ENCODE results near the gene CNEP1R1.

The CNEP1R1 gene

GRCh38 chr16:49994006-49994405, 31.0 kb upstream of the CNEP1R1 start:
- DNase-seq (ENCODE audit: low read depth, low spot score) = no peak
- Histone ChIP-seq H3K4me3 (no peak overlapping the region), H3K36me3 (ENCODE audit: insufficient read depth, low read length) (no peaks in the 10 kb centered on the region), H3K9me3 (ENCODE audit: low read depth, low read length) (no peaks in the 10 kb centered on the region), H3K9ac (ENCODE audit: insufficient read length) (no peak overlapping the region), H3K27ac (no peak overlapping the region)
- TF ChIP-seq POLR2AphosphoS5 (IDR thresholded peaks at IDR 0.05; ENCODE audit: borderline replicate concordance, low read depth, low read length) = no peak

GRCh38 chr16:49995720-49996119, 29.3 kb upstream of the CNEP1R1 start:
- Histone ChIP-seq H3K4me3 (no peak overlapping the region), H3K9ac (ENCODE audit: insufficient read length) (no peak overlapping the region), H3K27ac (no peak overlapping the region), H3K36me3 (ENCODE audit: insufficient read depth, low read length) (no peaks in the 10 kb centered on the region), H3K9me3 (ENCODE audit: low read depth, low read length) (no peaks in the 10 kb centered on the region)
- DNase-seq (ENCODE audit: low read depth, low spot score) = no peak
- TF ChIP-seq EZH2 (IDR thresholded peaks at IDR 0.05) (no peak), FOXP2 (optimal IDR thresholded peaks at IDR 0.05; ENCODE audit: control extremely low read depth, extremely low read length, insufficient read depth) (no peak), POLR2AphosphoS5 (IDR thresholded peaks at IDR 0.05; ENCODE audit: borderline replicate concordance, low read depth, low read length) (no peak)

DNA sequence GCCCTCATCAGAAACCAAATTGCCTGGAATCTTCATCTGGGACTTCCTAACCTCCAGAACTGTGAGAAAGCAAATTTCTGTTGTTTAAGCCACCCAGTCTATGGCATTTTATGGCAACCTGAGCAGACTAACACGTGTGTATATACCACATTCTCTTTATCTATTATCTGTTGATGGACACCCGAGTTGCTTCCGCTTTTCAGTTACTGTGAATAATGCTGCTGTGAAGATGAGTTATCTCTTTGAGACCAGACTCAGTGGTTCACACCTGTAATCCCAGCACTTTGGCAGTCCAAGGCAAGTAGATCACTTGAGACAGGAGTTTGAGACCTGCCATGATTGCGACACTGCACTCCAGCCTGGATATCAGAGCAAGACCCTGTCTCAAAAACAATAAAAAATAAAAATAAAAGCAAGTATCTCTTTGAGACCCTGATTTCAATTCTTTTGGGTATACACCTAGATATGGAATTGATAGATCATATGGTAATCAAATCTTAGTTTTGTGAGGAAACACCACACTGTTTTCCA, 27.2 kb upstream of the CNEP1R1 start:
- no peaks in the 10 kb centered on the region for H3K36me3 ChIP-seq (ENCODE audit: insufficient read depth, low read length)
- DNase-seq (ENCODE audit: low read depth, low spot score) = no peak
- TF ChIP-seq EZH2 (IDR thresholded peaks at IDR 0.05) = no peak
- TF ChIP-seq POLR2AphosphoS5 (IDR thresholded peaks at IDR 0.05; ENCODE audit: borderline replicate concordance, low read depth, low read length) = no peak
- no peak for TF ChIP-seq FOXP2 (optimal IDR thresholded peaks at IDR 0.05; ENCODE audit: control extremely low read depth, extremely low read length, insufficient read depth)
- H3K9me3 ChIP-seq (ENCODE audit: low read depth, low read length) = no peaks in the 10 kb centered on the region
- no peak overlapping the region for H3K4me3 ChIP-seq
- H3K27ac ChIP-seq = no peak overlapping the region
- H3K9ac ChIP-seq (ENCODE audit: insufficient read length) = no peak overlapping the region

GRCh38 chr16:49998991-49999390, 26.0 kb upstream of the CNEP1R1 start:
- Histone ChIP-seq H3K4me3 (no peak overlapping the region), H3K9ac (ENCODE audit: insufficient read length) (no peak overlapping the region), H3K36me3 (ENCODE audit: insufficient read depth, low read length) (no peaks in the 10 kb centered on the region), H3K27ac (no peak overlapping the region), H3K9me3 (ENCODE audit: low read depth, low read length) (no peaks in the 10 kb centered on the region)
- TF ChIP-seq FOXP2 (optimal IDR thresholded peaks at IDR 0.05; ENCODE audit: control extremely low read depth, extremely low read length, insufficient read depth) (no peak), POLR2AphosphoS5 (IDR thresholded peaks at IDR 0.05; ENCODE audit: borderline replicate concordance, low read depth, low read length) (no peak), EZH2 (IDR thresholded peaks at IDR 0.05) (no peak)
- DNase-seq (ENCODE audit: low read depth, low spot score) = no peak

- Histone ChIP-seq H3K4me3 (no peak overlapping the region), H3K9me3 (ENCODE audit: low read depth, low read length) (no peaks in the 10 kb centered on the region), H3K36me3 (ENCODE audit: insufficient read depth, low read length) (no peaks in the 10 kb centered on the region), H3K27ac (no peak overlapping the region), H3K9ac (ENCODE audit: insufficient read length) (no peak overlapping the region)
- DNase-seq (ENCODE audit: low read depth, low spot score) = no peak
- TF ChIP-seq FOXP2 (optimal IDR thresholded peaks at IDR 0.05; ENCODE audit: control extremely low read depth, extremely low read length, insufficient read depth) = no peak
- TF ChIP-seq POLR2AphosphoS5 (IDR thresholded peaks at IDR 0.05; ENCODE audit: borderline replicate concordance, low read depth, low read length) = no peak
- no peak for TF ChIP-seq EZH2 (IDR thresholded peaks at IDR 0.05)
Measured at GRCh38 chr16:50001144-50001543, 23.9 kb upstream of the CNEP1R1 start.

DNA sequence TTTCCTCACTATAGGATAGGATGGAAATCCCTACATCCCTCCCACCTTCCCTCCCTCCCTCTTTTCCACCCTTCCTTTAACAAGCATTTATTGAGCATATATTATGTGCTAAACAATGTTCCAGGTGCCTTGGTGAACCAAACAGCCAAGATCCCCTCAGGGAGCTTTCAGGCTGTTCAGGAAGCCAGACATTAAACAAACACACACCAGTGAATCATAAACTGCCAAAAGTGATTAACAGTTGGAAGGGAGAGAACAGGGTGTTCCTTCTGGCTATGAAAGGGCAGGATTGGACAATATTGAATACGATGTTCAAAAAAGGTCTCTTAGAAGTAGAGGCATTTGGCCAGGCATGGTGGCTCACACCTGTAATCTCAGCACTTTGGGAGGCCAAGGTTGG, 22.8 kb upstream of the CNEP1R1 start:
- DNase-seq (ENCODE audit: low read depth, low spot score) = no peak
- no peaks in the 10 kb centered on the region for H3K9me3 ChIP-seq (ENCODE audit: low read depth, low read length)
- no peak overlapping the region for H3K27ac ChIP-seq
- no peak for TF ChIP-seq POLR2AphosphoS5 (IDR thresholded peaks at IDR 0.05; ENCODE audit: borderline replicate concordance, low read depth, low read length)
- no peak for TF ChIP-seq EZH2 (IDR thresholded peaks at IDR 0.05)
- TF ChIP-seq FOXP2 (optimal IDR thresholded peaks at IDR 0.05; ENCODE audit: control extremely low read depth, extremely low read length, insufficient read depth) = no peak
- no peaks in the 10 kb centered on the region for H3K36me3 ChIP-seq (ENCODE audit: insufficient read depth, low read length)
- no peak overlapping the region for H3K9ac ChIP-seq (ENCODE audit: insufficient read length)
- H3K4me3 ChIP-seq = no peak overlapping the region

DNA sequence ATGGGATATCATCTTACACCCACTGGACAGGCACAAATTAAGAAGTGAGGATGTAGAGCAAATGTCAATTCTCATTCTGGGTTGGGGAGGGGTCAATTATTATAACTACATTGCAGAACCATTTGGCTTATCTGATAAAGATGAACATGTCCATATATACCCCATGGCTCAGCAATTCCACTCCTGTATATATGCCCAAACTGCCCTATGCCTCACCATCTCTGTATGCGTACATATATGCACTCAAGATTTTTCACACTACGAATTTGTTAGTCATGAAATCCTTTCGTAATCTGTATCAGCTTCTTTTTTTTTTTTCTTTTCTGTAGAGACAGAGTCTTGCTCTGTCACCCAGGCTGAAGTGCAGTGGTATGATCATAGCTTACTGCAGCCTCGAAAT, 20.8 kb upstream of the CNEP1R1 start:
- no peak for DNase-seq (ENCODE audit: low read depth, low spot score)
- H3K4me3 ChIP-seq = no peak overlapping the region
- no peak overlapping the region for H3K27ac ChIP-seq
- no peak for TF ChIP-seq FOXP2 (optimal IDR thresholded peaks at IDR 0.05; ENCODE audit: control extremely low read depth, extremely low read length, insufficient read depth)
- no peak for TF ChIP-seq EZH2 (IDR thresholded peaks at IDR 0.05)
- TF ChIP-seq POLR2AphosphoS5 (IDR thresholded peaks at IDR 0.05; ENCODE audit: borderline replicate concordance, low read depth, low read length) = no peak
- no peak overlapping the region for H3K9ac ChIP-seq (ENCODE audit: insufficient read length)
- no peaks in the 10 kb centered on the region for H3K9me3 ChIP-seq (ENCODE audit: low read depth, low read length)
- no peaks in the 10 kb centered on the region for H3K36me3 ChIP-seq (ENCODE audit: insufficient read depth, low read length)

DNA sequence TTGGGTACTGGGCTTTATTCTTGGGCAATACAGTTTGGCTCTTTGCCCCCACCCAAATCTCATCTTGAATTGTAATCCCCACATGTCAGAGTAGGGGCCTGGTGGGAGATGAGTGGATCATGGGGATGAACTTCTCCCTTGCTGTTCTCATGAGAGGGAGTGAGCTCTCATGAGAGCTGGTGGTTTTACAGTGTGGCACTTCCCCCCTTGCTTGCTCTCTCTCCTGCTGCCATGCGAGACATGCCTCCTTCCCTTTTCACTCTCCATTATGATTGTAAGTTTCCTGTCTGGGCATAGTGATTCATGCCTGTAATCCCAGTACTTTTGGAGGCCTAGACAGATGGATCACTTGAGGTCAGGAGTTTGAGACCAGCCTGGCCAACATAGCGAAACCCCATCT, 18.1 kb upstream of the CNEP1R1 start:
- no peak for DNase-seq (ENCODE audit: low read depth, low spot score)
- TF ChIP-seq FOXP2 (optimal IDR thresholded peaks at IDR 0.05; ENCODE audit: control extremely low read depth, extremely low read length, insufficient read depth) = no peak
- TF ChIP-seq EZH2 (IDR thresholded peaks at IDR 0.05) = no peak
- TF ChIP-seq POLR2AphosphoS5 (IDR thresholded peaks at IDR 0.05; ENCODE audit: borderline replicate concordance, low read depth, low read length) = no peak
- Histone ChIP-seq H3K27ac (no peak overlapping the region), H3K9me3 (ENCODE audit: low read depth, low read length) (no peaks in the 10 kb centered on the region), H3K36me3 (ENCODE audit: insufficient read depth, low read length) (no peaks in the 10 kb centered on the region), H3K4me3 (no peak overlapping the region), H3K9ac (ENCODE audit: insufficient read length) (no peak overlapping the region)

- DNase-seq (ENCODE audit: low read depth, low spot score) = no peak
- no peak overlapping the region for H3K9ac ChIP-seq (ENCODE audit: insufficient read length)
- TF ChIP-seq FOXP2 (optimal IDR thresholded peaks at IDR 0.05; ENCODE audit: control extremely low read depth, extremely low read length, insufficient read depth) (no peak), EZH2 (IDR thresholded peaks at IDR 0.05) (no peak), POLR2AphosphoS5 (IDR thresholded peaks at IDR 0.05; ENCODE audit: borderline replicate concordance, low read depth, low read length) (no peak)
- H3K9me3 ChIP-seq (ENCODE audit: low read depth, low read length) = no peaks in the 10 kb centered on the region
- no peaks in the 10 kb centered on the region for H3K36me3 ChIP-seq (ENCODE audit: insufficient read depth, low read length)
- H3K4me3 ChIP-seq = no peak overlapping the region
- no peak overlapping the region for H3K27ac ChIP-seq
Measured at GRCh38 chr16:50007744-50008143, 17.3 kb upstream of the CNEP1R1 start.

All from SK-N-MC (cell line).